ENCODE measurements around the gene FOXK1.
"Not testable (repeated sequence)": the region's sequence is repeated elsewhere in the genome, so short reads cannot be mapped to it uniquely, and the experiment has no call there.

Gene FOXK1

DNA sequence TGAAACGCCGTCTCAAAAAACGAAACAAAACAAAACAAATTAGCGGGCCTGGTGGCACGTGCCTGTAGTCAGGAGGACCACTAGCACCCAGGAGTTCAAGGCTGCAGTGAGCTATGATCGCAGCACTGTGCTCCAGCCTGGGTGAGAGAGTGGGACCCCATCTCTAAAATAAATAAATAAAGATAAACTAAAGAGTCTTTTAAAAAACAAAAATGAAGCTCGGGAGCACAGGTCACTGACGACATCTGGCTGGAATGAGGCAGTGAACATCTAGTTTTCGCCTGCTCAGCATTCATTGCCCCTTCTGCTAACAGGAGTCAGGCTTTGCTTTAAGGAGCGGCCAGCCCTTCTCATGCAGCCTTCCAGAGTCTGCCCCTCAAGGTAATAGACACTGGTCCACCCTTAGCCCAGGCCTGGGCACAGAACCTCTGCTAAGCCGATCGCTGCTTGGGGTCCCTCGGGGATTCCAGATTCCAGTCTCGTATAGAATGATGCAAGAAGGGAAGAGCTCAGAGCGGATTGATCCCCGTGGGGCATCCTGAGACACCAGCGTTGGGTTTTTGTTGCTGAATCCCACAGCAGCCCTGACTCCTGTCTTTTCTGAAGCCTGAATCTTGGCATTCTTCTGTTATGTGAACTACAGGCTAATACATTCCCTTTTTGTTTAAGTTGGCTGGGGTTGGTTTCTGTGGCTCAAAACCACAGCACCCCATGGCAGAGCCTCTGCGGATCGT lies 14.2 kb upstream of the FOXK1 start:
- DNase-seq = no peak

DNA sequence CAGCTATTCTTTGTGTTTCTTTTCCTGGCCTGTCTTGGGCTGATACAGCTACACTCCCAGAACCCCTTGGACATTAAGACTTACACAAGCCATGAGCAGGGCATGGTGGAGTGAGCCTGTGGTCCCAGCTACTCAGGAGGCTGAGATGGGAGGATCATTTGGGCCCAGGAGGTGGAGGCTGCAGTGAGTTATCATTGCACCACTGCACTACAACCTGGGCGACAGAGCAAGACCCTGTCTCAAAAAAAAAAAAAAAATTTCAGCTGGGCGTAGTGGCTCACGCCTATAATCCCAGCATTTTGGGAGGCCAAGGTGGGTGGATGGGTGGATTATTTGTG lies 13.6 kb upstream of the FOXK1 start:
- DNase-seq = no peak

- DNase-seq = no peak
Measured at GRCh38 chr7:4670791-4671190, 11.3 kb upstream of the FOXK1 start.

DNA sequence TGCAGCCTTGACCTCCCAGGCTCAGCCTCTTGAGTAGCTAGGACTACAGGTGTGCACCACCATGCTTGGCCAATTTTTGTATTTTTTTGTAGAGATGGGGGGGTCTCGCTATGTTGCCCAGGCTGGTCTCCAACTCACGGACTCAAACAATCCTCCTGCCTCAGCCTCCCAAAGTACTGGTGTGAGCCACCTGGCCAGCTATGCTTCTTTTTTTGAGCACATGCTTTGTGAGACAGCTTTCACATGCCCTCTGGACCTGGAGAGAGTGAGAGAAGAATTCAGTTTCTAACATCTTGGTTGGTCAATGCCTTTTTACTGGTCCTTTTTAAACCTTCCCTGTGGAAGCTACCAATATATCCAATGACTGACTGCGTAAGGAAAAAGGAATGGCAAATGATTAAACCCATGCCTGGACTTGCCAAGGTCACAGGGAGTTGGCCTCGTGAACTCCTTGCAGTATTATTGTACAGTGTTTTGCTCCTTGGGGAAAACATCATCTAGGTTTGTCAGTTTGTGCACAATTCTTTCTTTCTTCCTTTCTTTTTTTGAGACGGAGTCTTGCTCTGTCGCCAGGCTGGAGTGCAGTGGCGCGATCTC lies 6.2 kb upstream of the FOXK1 start:
- DNase-seq = no peak

DNA sequence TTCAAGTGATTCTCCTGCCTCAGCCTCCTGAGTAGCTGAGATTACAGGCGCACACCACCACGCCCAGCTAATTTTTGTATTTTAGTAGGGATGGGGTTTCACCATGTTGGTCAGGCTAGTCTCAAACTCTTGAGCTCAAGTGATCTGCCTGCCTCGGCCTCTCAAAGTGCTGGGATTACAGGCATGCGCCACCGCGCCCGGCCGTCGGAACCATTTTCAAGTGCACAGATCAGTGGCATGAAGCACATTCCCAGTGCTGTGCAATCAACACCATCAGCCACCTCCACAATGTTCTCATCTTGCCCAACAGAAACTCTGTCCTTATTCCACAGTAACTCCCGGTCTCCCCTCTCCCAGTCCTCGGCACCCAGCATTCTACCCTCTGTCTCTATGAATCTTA lies 4.6 kb upstream of the FOXK1 start:
- not testable (repeated sequence) for DNase-seq

DNA sequence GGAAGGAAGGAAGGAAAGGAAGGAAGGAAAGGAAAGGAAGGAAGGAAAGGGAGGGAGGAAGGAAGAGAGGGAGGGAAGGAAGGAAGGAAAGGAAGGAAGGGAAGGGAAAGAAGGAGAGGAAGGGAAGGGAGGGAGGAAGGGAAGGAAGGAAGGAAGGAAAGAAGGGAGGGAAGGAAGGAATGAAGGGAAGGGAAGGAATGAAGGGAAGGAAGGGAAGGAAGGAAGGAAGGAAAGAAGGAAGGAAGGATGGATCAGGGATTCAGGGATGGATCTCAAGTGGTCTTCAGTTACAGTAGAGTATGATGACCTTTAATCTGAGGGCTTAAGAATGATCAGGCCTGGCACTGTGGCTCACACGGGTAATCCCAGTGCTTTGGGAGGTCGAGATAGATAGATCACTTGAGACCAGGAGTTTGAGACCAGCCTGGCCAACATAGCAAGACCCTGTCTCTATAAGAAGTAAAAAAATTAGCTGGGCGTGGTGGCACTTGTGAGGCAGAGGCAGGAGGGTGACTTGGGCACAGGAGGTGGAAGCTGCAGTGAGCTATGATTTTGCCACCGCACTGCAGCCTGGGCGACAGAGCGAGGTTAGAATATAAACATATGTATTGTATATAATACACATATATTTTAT lies 760 bp upstream of the FOXK1 start:
- DNase-seq = no peak

DNA sequence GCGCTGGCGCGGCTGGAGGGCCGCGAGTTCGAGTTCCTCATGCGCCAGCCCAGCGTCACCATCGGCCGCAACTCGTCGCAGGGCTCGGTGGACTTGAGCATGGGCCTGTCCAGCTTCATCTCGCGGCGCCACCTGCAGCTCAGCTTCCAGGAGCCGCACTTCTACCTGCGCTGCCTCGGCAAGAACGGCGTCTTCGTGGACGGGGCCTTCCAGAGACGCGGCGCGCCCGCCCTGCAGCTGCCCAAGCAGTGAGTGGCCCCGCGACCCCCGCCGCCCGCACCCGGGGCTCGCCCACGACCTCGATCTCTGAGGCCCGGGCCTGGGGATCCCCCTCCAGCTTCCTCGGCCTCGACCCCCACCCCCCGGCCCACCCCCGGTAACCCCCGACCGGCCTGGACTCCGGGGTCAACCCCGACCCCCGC lies 537 bp downstream of the FOXK1 start:
- peak; percentile 36 for DNase-seq

DNA sequence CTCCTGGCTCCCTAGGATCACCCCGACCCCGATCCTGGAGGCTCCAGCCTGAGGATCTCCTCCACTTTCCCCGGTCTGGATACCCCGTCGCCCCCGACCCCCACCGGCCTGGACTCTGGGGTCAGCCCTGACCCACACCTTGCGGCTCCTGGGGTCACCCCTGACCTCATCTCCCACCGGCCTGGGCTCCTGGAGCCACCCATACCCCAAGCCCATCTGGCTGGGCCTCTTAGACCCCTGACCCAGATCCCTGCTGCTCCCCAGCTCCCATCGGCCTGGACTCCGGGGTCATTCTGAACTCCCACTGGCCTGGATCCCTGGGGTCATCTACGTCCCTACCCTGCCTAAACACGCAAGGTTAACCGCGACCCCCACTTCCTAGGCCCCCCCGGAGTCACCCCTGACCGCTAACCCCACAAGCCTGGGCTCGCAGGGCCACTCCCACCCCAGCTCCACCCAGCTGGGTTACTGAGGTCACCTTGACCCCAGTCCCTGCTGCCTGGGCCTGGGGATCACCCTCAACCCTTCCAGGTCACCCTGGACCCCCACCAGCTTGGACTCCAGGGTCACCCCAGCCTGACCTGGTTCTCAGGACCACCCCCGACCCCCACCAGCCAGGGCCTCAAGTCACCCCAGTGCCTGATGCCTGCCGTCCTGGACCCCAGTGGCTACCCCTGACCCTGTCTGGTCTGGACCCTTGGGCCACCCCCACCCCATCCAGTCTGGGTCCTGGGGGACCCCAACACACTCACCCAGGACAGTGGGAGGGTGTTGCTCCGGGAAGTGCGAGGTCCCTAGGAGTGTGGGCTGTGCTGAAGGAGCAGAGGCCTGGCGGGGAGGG lies 1.2 kb downstream of the FOXK1 start:
- DNase-seq = no peak

GRCh38 chr7:4683884-4684565 lies 1.9 kb downstream of the FOXK1 start:
- no peak for DNase-seq

- DNase-seq = no peak
Measured at GRCh38 chr7:4684846-4685245, 2.8 kb downstream of the FOXK1 start.

- not testable (repeated sequence) for DNase-seq
Measured at GRCh38 chr7:4685676-4686075, 3.6 kb downstream of the FOXK1 start.

GRCh38 chr7:4687956-4688355 lies 5.9 kb downstream of the FOXK1 start:
- no peak for DNase-seq

DNA sequence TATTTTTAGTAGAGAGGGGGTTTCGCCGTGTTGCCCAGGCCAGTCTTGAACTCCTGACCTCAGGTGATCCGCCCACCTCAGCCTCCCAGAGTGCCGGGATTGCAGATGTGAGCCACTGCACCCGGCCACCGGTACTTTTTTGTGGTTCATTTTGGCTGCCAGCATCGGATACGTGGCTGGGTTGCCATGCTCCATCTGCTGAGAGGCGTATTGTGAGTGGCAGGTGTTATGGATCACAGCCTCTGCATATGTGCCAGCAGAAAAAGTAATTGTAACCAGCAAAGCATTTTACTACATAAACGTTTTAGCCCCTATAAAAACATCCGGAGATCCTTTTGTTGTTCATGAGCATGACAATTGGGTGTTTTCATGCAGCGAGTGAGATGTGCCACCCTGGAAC lies 7.1 kb downstream of the FOXK1 start:
- DNase-seq = no peak

DNA sequence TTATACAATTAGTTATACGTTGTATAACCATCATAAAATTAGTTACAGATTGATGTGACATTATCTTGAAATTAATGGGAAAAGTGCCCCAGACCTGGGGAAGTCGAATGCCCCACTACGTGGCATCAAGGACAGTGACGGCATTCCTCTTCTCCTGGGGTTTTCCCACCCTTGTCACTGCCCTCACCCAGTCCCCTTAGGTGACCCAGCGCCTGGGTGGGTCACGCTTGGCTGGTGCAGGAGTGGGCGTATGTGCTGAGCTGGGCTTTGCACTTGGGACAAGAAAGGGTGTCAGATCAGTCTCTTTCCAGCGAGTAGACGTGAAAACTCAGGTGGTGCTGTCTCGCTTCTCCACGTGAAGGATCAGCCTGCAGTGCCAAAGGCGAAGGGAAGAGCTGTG lies 7.6 kb downstream of the FOXK1 start:
- DNase-seq = no peak

GRCh38 chr7:4690953-4691856 lies 9.1 kb downstream of the FOXK1 start:
- no peak for DNase-seq

GRCh38 chr7:4692055-4692454 lies 10.0 kb downstream of the FOXK1 start:
- DNase-seq = no peak

DNA sequence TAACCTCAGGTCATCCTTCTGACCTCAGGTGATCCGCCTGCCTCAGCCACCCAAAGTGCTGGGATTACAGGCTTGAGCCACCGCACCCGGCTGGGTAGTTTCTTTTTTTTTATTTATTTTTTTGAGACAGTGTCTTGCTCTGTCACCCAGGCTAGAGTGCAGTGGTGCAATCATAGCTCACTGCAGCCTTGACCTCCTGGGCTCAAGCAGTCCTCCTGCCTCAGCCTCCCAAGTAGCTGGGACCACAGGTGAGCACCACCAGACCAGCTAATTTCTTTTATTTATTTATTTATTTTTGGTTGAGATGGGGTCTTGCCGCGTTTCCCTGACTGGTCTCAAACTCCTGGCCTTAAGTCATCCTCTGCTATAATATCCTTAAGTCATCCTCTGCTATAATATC lies 10.5 kb downstream of the FOXK1 start:
- not testable (repeated sequence) for DNase-seq

DNA sequence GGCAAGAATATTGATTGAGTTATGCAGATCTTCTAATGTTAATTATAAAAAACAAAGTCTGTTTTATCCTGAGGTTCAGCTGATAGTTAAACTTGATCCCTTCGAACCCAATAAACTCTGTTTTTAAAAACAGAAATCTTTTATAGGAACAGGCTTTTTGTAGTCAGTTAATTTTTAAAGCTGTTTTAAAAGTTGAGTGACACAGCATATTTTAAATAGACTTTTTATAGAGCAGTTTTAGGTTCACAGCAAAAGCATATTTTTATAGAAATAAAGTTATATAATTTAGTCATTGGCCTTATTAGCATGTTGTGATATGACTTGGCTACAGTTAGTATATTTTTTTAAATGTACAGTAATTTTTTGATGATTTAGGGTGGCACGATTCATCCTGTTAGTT lies 11.1 kb downstream of the FOXK1 start:
- DNase-seq = no peak

DNA sequence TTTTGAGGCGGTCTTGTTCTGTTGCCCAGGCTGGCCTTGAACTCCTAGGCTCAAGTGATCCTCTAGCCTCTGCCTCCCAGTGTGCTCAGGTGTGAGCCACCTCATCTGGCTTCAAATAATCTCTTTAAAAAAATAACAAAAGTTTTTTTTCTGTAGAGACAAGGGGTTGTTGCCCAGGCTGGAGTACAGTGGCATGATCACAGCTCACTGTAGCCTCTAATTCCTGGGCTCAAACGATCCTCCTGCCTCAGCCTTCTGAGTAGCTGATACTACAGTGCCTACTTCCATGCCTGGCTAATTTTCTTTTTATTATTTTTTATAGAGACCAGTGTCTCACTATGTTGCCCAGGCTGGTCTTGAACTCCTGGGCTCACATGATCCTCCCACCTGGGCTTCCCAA lies 11.7 kb downstream of the FOXK1 start:
- DNase-seq = no peak

DNA sequence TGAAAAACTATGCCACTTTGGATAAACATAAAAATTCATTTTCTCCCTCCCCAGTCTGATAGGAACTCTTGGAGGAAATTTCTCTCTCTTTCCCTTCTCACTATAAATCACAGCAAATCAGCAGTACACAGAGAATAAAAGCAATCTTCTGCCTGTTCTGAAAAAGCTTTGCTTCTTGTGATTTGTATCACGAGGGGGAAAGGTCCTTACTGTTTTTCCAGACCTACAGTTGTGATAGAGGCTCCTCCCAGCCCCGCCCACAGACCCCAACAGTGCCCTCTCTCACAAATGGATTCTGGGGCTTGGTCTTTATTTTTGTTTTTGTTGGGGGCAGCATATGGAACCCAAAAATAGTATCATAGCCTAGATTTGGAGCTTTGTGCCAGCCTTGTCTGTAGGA lies 12.2 kb downstream of the FOXK1 start:
- DNase-seq = no peak

DNA sequence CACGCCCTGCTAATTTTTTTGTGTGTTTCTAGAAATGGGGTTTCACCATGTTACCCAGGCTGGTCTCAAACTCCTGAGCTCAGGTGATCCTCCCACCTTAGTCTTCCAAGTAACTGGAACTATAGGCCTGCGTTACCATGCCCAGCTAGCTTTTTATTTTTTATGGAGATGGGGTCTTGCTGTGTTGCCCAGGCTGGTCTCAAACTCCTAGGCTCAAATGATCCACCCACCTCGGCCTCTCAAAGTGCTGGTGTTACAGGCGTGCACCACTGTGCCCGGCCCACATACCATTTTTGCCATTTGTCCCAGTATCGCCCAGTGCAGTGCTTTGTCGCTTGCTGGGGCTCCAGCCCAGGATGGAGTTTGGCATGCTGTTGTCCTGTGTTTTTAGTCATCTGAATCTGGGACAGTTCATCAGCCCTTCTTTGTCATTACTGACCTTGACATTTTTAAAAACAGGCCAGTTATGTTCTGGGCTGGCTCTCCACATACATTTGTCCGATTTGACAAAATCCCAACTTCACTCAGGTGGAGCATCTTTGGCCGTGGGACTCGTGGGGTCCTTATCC lies 16.7 kb downstream of the FOXK1 start:
- DNase-seq = no peak

DNA sequence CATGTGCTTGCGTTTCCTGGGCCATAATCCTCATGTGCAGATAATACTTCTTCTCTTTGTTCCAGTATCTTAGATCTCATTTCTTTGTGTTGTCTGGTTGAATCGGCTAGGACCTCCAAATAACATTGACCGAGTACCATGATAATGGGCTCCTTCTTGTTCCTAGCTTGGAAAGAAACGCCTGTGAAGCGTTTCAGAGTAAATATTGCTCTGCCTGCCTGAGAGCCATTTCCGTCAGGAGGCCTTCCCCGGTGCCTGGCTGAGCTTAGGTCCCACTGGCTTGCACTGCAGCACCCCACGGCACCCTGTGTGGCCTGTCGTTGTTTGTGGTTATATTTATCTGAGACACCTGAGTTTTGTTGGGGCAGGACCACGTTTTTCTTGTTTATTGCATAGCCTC lies 17.7 kb downstream of the FOXK1 start:
- DNase-seq = peak; percentile 29

Measured in NCI-H1092 (cell line).